ENCODE measurements around the gene CSTF1.
A peak's percentile ranks its signal among the peaks of the same experiment; 100 is the strongest.

CSTF1 gene

GRCh38 chr20:56392132-56392880 is at the start of gene CSTF1, which contains the start of gene AURKA:
Gene CSTF1 (plus strand): TSS chr20:56392645. CDS start chr20:56395553, 2,908 bp downstream.
Gene AURKA (minus strand): TSS chr20:56392215. CDS start chr20:56388197, 4,018 bp downstream.
- Histone ChIP-seq H3K36me3 (ENCODE audit: control insufficient read depth in 2 of 2, insufficient read depth in 2 of 2, low read length in 2 of 2) (peaks cover 13 to 16% of the 10 kb centered on the region in 2 donors), H3K4me3 (ENCODE audit: low read length in 2 of 2) (peak within 1 kb of the TSS; percentile 99), H3K27me3 (ENCODE audit: control insufficient read depth in 1 of 2, insufficient read depth in 2 of 2, low read length in 2 of 2) (no peaks in the 10 kb centered on the region), H3K9me3 (ENCODE audit: control insufficient read depth in 2 of 2, low read length in 2 of 2) (no peaks in the 10 kb centered on the region), H3K9ac (ENCODE audit: low read length in 2 of 2) (peak within 1 kb of the TSS; percentile 95 to 98), H3K27ac (ENCODE audit: low read length) (peak within 1 kb of the TSS; percentile 90), H3K4me1 (ENCODE audit: control insufficient read depth, insufficient read depth, low read length) (peaks cover 15% of the 10 kb centered on the region)

GRCh38 chr20:56342783-56343182 is 49.7 kb upstream of the CSTF1 start:
- Histone ChIP-seq H3K27me3 (ENCODE audit: control insufficient read depth in 1 of 2, insufficient read depth in 2 of 2, low read length in 2 of 2) (peaks cover 15 to 21% of the 10 kb centered on the region in 2 donors), H3K9ac (ENCODE audit: low read length in 2 of 2) (no peak overlapping the region), H3K4me3 (ENCODE audit: low read length in 2 of 2) (no peak overlapping the region), H3K9me3 (ENCODE audit: control insufficient read depth in 2 of 2, low read length in 2 of 2) (no peaks in the 10 kb centered on the region), H3K4me1 (ENCODE audit: control insufficient read depth, insufficient read depth, low read length) (no peaks in the 10 kb centered on the region), H3K36me3 (ENCODE audit: control insufficient read depth in 2 of 2, insufficient read depth in 2 of 2, low read length in 2 of 2) (no peaks in the 10 kb centered on the region), H3K27ac (ENCODE audit: low read length) (no peak overlapping the region)

- Histone ChIP-seq H3K27ac (ENCODE audit: low read length) (no peak overlapping the region), H3K27me3 (ENCODE audit: control insufficient read depth in 1 of 2, insufficient read depth in 2 of 2, low read length in 2 of 2) (peaks cover 15 to 21% of the 10 kb centered on the region in 2 donors), H3K4me3 (ENCODE audit: low read length in 2 of 2) (no peak overlapping the region), H3K9me3 (ENCODE audit: control insufficient read depth in 2 of 2, low read length in 2 of 2) (no peaks in the 10 kb centered on the region), H3K9ac (ENCODE audit: low read length in 2 of 2) (no peak overlapping the region), H3K36me3 (ENCODE audit: control insufficient read depth in 2 of 2, insufficient read depth in 2 of 2, low read length in 2 of 2) (no peaks in the 10 kb centered on the region), H3K4me1 (ENCODE audit: control insufficient read depth, insufficient read depth, low read length) (no peaks in the 10 kb centered on the region)
Observed at GRCh38 chr20:56343861-56344381, 48.5 kb upstream of the CSTF1 start.

- peaks cover 15 to 21% of the 10 kb centered on the region in 2 donors for H3K27me3 ChIP-seq (ENCODE audit: control insufficient read depth in 1 of 2, insufficient read depth in 2 of 2, low read length in 2 of 2)
- H3K4me1 ChIP-seq (ENCODE audit: control insufficient read depth, insufficient read depth, low read length), result no peaks in the 10 kb centered on the region
- H3K36me3 ChIP-seq (ENCODE audit: control insufficient read depth in 2 of 2, insufficient read depth in 2 of 2, low read length in 2 of 2), result no peaks in the 10 kb centered on the region
- no peak overlapping the region for H3K9ac ChIP-seq (ENCODE audit: low read length in 2 of 2)
- no peak overlapping the region for H3K27ac ChIP-seq (ENCODE audit: low read length)
- no peaks in the 10 kb centered on the region for H3K9me3 ChIP-seq (ENCODE audit: control insufficient read depth in 2 of 2, low read length in 2 of 2)
- H3K4me3 ChIP-seq (ENCODE audit: low read length in 2 of 2), result no peak overlapping the region
Observed at GRCh38 chr20:56345911-56346310, 46.5 kb upstream of the CSTF1 start.

- no peak overlapping the region for H3K27ac ChIP-seq (ENCODE audit: low read length)
- H3K4me3 ChIP-seq (ENCODE audit: low read length in 2 of 2), result no peak overlapping the region
- peaks cover 15 to 20% of the 10 kb centered on the region in 2 donors for H3K27me3 ChIP-seq (ENCODE audit: control insufficient read depth in 1 of 2, insufficient read depth in 2 of 2, low read length in 2 of 2)
- no peaks in the 10 kb centered on the region for H3K36me3 ChIP-seq (ENCODE audit: control insufficient read depth in 2 of 2, insufficient read depth in 2 of 2, low read length in 2 of 2)
- no peaks in the 10 kb centered on the region for H3K9me3 ChIP-seq (ENCODE audit: control insufficient read depth in 2 of 2, low read length in 2 of 2)
- no peaks in the 10 kb centered on the region for H3K4me1 ChIP-seq (ENCODE audit: control insufficient read depth, insufficient read depth, low read length)
- H3K9ac ChIP-seq (ENCODE audit: low read length in 2 of 2), result no peak overlapping the region
Observed at GRCh38 chr20:56347628-56348304, 44.7 kb upstream of the CSTF1 start.

- peaks cover 10 to 17% of the 10 kb centered on the region in 2 donors for H3K27me3 ChIP-seq (ENCODE audit: control insufficient read depth in 1 of 2, insufficient read depth in 2 of 2, low read length in 2 of 2)
- H3K9me3 ChIP-seq (ENCODE audit: control insufficient read depth in 2 of 2, low read length in 2 of 2), result no peaks in the 10 kb centered on the region
- no peak overlapping the region for H3K27ac ChIP-seq (ENCODE audit: low read length)
- H3K4me1 ChIP-seq (ENCODE audit: control insufficient read depth, insufficient read depth, low read length), result no peaks in the 10 kb centered on the region
- H3K36me3 ChIP-seq (ENCODE audit: control insufficient read depth in 2 of 2, insufficient read depth in 2 of 2, low read length in 2 of 2), result no peaks in the 10 kb centered on the region
- H3K9ac ChIP-seq (ENCODE audit: low read length in 2 of 2), result no peak overlapping the region
- H3K4me3 ChIP-seq (ENCODE audit: low read length in 2 of 2), result no peak overlapping the region
Observed at GRCh38 chr20:56348305-56348693, 44.1 kb upstream of the CSTF1 start.

GRCh38 chr20:56348746-56349145 is 43.7 kb upstream of the CSTF1 start:
- Histone ChIP-seq H3K4me1 (ENCODE audit: control insufficient read depth, insufficient read depth, low read length) (no peaks in the 10 kb centered on the region), H3K27me3 (ENCODE audit: control insufficient read depth in 1 of 2, insufficient read depth in 2 of 2, low read length in 2 of 2) (peaks cover 7 to 17% of the 10 kb centered on the region in 2 donors), H3K4me3 (ENCODE audit: low read length in 2 of 2) (no peak overlapping the region), H3K36me3 (ENCODE audit: control insufficient read depth in 2 of 2, insufficient read depth in 2 of 2, low read length in 2 of 2) (no peaks in the 10 kb centered on the region), H3K9ac (ENCODE audit: low read length in 2 of 2) (no peak overlapping the region), H3K9me3 (ENCODE audit: control insufficient read depth in 2 of 2, low read length in 2 of 2) (no peaks in the 10 kb centered on the region), H3K27ac (ENCODE audit: low read length) (no peak overlapping the region)

GRCh38 chr20:56350842-56351241 is 41.6 kb upstream of the CSTF1 start:
- Histone ChIP-seq H3K27ac (ENCODE audit: low read length) (no peak overlapping the region), H3K36me3 (ENCODE audit: control insufficient read depth in 2 of 2, insufficient read depth in 2 of 2, low read length in 2 of 2) (no peaks in the 10 kb centered on the region), H3K4me3 (ENCODE audit: low read length in 2 of 2) (no peak overlapping the region), H3K4me1 (ENCODE audit: control insufficient read depth, insufficient read depth, low read length) (no peaks in the 10 kb centered on the region), H3K27me3 (ENCODE audit: control insufficient read depth in 1 of 2, insufficient read depth in 2 of 2, low read length in 2 of 2) (peaks cover 0 to 7% of the 10 kb centered on the region in 2 donors), H3K9ac (ENCODE audit: low read length in 2 of 2) (no peak overlapping the region), H3K9me3 (ENCODE audit: control insufficient read depth in 2 of 2, low read length in 2 of 2) (no peaks in the 10 kb centered on the region)

- Histone ChIP-seq H3K9me3 (ENCODE audit: control insufficient read depth in 2 of 2, low read length in 2 of 2) (no peaks in the 10 kb centered on the region), H3K27me3 (ENCODE audit: control insufficient read depth in 1 of 2, insufficient read depth in 2 of 2, low read length in 2 of 2) (peaks cover 0 to 2% of the 10 kb centered on the region in 2 donors), H3K4me1 (ENCODE audit: control insufficient read depth, insufficient read depth, low read length) (peaks cover 2% of the 10 kb centered on the region), H3K9ac (ENCODE audit: low read length in 2 of 2) (no peak overlapping the region), H3K36me3 (ENCODE audit: control insufficient read depth in 2 of 2, insufficient read depth in 2 of 2, low read length in 2 of 2) (no peaks in the 10 kb centered on the region), H3K27ac (ENCODE audit: low read length) (no peak overlapping the region), H3K4me3 (ENCODE audit: low read length in 2 of 2) (no peak overlapping the region)
Observed at GRCh38 chr20:56352345-56353055, 39.9 kb upstream of the CSTF1 start.

GRCh38 chr20:56353356-56353755 is 39.1 kb upstream of the CSTF1 start:
- Histone ChIP-seq H3K4me1 (ENCODE audit: control insufficient read depth, insufficient read depth, low read length) (peaks cover 2% of the 10 kb centered on the region), H3K9me3 (ENCODE audit: control insufficient read depth in 2 of 2, low read length in 2 of 2) (no peaks in the 10 kb centered on the region), H3K27ac (ENCODE audit: low read length) (no peak overlapping the region), H3K9ac (ENCODE audit: low read length in 2 of 2) (no peak overlapping the region), H3K36me3 (ENCODE audit: control insufficient read depth in 2 of 2, insufficient read depth in 2 of 2, low read length in 2 of 2) (no peaks in the 10 kb centered on the region), H3K4me3 (ENCODE audit: low read length in 2 of 2) (no peak overlapping the region), H3K27me3 (ENCODE audit: control insufficient read depth in 1 of 2, insufficient read depth in 2 of 2, low read length in 2 of 2) (peaks cover 0 to 2% of the 10 kb centered on the region in 2 donors)
